GM18907 (cell line): ENCODE data around the gene TTC23.

Source experiments
- ATAC-seq: cut with Tn5 transposase; IDR thresholded peaks from one replicate; pipeline ENCODE4 v1.9.1; 2021; ENCODE audit warnings: mild to moderate bottlenecking, moderate library complexity; ENCODE audit not compliant: unreplicated experiment

The TTC23 gene

DNA sequence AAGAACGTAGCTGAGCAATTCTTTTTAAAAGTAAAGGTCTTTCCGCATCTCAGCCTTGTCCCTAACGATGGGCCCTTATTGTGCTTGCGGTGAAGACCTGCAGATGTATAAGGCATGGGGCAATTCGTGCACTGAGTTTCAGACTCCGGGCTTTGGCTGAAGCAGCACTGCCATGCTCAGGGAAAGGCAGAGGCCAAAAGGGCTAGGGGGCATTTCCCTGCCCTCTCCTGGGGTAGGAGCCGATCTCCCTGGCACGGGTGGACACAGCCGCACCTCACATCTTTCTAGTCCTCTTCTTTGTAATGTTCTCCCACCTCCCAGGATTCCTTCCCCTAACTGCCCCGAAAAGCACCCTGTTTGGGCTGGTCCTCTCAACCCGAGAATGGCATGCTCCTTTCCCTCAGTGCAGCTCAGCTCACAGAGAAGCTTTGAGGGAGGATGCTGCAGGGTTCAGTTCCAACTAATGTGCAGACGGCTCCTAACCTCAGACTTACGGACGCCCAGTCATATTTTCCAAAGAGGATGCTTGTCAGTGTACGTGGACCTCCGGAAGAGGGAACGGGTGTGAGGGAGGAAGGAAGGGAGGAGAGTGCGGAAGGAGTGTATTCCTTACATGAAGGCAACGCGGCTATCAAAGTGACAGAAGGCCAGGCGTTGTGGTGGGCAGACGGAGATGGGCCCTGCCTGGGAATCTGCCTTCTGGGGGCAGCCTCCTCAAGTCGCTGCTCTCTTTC, 83.3 kb downstream of the TTC23 start:
- ATAC-seq, result no peak

DNA sequence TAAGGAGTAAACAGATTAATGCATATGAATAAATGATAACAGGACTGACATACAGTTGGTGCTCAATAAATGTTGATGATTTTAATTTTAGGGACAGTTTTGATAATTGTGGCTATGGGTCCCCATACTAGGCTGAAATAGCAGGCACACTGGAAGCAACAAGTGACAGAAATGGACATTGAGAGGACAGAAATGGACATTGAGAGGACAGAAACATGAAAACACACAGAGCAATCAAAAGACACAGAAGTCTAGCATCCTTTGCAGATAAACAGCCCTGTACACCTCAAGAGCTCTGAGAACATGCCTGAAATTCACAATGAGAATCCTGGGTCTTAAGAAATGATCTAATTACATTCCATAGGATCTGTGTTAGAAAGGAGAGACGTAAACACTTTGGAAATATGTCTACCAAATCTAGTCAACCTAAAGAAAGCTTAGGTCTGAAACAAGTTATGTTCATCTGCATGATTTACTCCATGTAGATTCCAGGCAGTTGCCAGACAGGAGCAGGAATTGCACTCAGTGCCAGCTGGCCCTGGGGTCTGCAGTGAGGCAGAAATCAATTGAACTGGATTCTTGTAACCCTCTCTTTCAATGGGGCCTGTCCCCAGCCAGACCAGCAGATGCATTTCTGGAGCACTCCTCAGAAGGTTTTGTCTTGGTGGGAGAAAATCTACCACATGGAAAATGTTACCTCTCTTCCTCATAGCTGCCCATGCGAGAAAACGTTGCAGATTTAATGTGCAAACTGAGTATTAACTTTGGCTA, 84.2 kb downstream of the TTC23 start:
- no peak for ATAC-seq

DNA sequence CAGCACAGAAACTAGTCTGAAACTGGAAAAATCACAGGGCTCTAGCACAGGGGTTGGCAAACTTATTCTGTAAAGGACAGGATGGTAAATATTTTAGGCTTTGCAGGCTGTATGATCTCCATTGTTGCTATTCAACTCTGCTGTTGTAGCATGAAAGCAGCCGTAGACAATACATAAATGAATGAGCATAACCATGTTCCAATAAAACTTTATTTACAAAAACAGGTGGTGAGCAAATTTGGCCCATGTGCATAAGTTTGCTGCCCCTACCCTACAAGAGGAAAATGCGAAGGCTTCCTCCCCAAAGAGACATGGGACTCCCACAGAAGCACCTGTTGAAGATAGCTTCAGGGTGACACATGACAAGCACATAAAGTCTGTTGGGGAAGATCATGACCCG, 85.3 kb downstream of the TTC23 start:
- no peak for ATAC-seq

DNA sequence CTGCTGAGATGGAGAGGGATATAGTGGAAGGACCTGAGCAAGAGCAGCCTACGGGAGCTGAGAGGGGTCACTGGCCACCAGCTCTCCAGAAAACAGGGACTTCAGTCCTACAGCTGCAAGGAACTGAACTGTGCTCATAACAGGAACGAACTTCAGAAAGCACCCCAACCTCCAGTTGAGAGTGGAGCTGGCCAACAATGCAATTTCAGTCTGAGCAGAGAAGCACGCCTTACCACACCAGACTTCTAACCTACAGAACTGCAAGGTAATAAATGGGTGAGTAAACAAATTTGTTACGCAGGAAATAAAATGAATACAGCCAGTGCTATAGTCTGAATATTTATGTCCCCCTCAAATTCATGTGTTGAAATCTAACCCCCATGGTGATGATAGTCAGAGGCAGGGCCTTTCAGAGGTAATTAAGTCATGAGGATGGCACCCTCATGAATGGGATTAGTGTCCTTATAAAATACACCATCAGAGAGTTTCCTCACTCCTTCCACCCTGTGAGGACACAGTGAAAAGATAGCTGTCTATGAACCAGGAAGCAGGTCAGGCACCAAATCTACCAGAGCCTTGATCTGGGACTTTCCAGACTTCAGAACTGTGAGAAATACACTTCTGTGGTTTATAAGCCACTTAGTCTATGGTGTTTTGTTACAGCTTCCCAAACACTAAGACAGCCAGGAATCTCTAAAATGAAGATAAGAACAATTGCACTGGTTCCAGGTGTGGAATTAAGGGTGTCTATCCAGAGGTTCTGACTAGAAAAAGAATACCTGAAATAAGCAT, 85.9 kb downstream of the TTC23 start:
- no peak for ATAC-seq

DNA sequence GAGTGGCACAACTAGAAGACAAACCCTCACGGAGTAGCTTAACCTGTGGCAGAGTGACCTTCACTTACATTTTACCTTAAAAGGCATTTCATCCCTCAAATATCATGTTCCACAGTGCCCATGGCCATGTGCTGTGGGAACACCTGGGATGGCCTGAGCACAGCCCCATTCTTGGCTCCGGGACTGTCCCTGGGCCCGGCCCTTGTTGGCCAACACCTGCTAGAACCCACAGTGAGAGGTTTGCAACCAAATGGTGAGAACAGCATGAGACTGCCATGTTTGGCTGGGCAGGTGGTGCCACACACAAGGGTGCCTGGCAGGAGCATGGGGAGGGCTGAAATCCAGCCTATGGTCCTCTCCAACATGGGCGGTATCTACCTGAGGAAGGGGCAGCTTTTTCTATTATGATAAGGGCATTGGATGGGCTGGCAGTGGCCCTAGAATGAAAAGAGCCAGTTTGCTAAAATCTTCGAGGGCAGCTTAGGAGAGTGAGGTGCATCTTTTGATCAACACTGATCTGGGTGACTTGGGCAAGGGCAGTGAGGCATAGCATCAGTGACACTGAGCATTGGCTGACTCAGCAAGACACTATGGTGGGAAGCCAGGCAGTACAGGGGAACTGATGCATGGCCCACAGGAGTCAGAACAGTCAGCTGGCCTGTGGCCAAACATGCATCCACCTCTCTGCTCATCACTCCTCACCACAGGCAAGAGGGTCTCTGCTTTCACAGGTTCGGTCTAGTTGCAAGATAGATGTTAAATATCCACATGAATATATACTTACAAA, 90.6 kb downstream of the TTC23 start:
- ATAC-seq, result no peak

DNA sequence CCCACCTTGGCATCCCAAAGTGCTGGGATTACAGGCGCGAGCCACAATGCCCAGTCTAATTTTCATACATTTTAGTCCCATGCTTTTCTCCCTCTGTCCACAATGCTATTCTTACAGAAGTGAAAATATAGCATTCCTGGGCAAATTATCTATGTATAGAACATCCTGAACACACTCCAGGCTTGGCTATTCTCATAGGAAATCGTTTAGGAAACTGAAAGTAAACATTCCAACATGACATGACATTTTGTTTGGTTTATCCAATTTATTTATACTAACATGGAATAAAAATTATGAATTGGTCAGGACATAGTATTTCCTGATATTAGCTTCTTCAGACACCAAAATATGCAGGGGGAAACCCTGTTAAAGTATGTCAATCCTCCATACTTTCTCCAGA, 91.9 kb downstream of the TTC23 start:
- ATAC-seq, result no peak

DNA sequence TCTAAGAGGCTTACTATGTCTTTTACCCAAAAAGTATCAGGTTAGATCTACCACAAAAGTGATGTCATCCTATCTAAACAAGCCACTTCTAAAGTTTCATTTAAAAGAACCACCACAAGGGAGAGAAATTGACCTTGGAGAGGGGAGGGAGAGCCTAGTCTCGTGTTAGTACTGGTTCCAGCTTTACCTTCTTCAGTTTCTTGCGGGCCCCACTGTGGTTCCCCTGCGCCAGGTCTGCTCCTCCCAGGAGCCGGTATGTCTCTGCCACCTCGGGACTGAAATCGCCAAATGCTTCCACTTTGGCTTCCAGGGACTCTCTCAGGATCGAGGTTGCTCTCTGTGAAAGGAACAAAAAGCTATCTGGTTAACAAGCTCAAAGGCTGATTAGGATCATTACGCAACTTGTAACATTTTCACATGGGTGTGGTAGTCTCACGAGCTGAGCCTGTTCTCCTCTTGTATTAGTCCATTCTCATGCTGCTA, 93.4 kb downstream of the TTC23 start:
- ATAC-seq, result no peak

DNA sequence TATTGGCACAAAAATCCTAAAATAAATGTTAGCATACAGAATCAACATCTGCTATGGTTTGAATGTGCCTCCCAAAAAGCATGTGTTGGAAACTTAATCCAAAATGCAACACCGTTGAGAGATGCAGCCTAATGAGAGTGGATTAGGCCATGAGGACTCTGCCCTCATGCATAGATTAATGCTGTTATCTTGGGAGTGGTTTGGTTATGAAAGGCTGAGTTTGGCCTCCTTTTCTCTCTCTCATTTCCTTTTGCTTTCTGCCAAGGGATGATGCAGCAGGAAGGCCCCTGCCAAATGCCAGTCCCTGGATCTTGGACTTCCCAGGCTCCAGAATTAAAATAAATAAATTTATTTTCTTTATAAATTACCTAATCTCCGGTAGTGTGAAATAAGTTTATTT, 95.1 kb downstream of the TTC23 start:
- ATAC-seq, result no peak

DNA sequence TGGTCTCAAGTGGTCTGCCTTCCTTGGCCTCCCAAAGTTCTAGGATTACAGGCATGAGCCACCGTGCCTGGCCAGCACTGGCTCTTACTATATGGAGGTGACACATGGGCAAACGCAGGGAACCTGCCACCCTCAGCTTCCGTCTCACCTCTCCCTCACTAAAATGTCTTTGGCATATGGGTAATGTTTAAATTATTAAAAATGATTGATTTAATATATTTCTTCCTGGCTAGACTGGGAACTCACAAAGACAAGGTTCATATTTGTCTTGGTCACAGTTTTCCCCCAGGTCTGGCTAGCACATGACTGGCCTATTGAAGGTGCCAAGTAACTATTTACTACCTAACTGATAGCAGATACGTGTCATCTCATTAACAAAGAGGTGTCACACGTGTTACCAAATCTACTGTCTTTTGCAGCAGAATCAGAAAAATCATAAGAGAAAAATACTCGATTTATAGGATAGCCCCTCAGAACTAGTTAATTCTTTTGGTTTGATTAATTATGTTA, 96.3 kb downstream of the TTC23 start:
- no peak for ATAC-seq

DNA sequence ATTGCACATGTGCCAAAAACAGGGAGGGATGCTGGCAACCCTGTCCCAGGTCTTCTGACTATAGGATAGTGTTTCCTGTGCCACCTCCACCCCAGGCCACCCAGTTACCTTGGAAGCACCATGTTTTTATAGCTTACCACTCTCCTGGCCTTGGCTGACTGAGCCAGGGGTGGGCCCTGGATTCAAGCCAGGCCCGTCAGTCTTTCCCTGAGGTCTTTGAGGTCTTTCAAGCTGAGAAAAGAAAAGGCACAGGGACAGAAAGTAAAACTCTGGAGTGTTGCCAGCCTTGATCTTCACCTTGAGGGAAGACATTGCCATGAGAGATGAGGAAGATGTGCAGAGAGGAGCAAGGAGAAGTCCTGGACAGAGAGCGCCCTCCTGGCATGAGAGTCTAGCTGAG, 98.2 kb downstream of the TTC23 start:
- no peak for ATAC-seq

DNA sequence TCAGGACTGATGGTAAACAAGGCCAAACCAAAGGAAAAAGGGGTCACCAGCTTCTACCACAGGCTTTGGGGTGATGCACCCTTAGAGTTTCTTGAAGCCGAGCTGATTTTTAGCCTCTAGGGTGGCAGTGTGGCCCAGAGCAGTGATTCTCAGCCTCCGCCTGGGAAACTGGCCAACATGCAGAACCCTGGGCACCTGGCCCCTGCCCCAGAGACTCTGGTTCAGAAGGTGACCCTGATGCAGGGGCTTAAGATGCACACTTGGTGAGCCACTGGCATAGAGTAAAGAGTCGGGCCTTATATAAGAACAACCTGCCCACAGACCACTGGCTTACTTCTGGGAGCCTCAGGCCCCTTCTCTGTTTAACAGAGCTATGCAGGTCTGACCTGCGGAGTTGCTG, 100.0 kb downstream of the TTC23 start:
- ATAC-seq, result no peak

DNA sequence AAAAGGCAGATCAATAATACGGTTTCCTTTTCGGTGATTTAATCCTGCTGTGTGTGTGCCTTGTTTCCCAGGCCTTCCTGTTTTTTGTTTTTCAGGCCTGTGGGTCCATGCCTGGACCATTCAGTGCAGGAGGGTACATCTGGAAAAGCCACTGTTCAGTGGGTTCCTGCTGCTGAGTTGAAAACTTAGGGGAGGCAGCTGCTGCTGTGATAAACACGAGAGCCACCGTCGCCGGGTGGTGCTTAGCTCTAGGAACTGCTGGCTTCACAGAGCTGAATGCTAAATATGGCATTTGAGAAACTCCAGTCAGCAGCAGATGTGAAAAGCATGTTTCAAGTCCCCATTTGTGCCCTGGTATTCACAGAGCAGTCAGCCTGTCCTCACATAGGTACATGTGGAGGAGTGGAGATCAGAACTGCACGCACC, 100.5 kb downstream of the TTC23 start:
- ATAC-seq, result no peak

DNA sequence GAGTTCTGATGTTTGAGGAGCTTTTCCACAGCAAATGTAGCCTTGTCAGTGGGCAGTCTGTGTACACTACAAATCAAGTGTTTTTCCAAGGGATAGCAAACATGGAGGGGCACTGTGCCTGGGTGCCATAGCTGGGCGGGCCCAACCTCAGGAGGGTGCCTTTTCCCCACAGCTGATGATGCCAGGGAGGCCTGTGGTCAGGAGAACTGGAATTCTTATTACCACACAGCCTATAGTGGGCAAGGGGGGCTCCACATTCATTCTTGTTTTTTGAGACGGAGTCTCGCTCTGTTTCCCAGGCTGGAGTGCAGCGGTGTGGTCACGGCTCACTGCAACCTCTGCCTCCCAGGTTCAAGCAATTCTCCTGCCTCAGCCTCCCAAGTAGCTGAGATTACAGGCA, 102.7 kb downstream of the TTC23 start:
- ATAC-seq, result no peak

DNA sequence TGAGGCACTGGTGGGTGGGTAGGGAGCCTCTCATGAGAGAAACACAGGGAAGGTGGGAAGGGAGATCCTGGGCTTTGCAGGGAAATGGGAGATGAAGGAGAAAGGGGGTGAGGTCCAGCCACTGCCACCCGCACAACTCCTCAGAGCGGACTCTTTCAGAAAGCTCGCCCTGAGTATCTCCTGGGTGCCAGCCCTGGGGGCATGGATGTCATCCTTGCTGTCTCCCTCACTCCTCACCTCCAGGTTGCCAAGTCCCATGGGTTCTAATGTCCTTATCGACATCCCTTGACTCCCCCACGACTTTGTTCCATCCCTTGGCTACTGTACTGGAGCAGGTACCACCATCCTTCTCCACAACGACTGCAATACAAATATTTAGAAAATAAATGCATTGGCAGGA, 103.6 kb downstream of the TTC23 start:
- ATAC-seq, result no peak

DNA sequence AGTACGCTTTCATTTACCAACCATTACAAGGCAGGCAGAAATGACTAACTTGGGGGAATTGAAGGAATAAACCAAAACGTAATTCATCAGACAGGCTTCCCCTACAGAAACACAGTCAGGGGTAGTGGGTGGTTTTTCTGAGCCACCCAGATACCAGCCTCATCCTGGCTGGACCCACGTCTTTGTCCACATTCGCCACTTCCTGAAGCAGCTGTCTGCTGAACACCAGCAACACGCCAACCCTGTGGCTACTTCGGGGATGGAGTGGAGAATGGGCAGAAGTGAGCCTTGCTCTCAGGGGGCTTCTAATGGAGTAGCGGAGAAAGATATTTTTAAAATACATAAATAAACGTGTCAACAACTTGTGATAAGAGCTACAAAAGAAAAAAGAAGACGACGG, 104.4 kb downstream of the TTC23 start:
- ATAC-seq, result no peak

DNA sequence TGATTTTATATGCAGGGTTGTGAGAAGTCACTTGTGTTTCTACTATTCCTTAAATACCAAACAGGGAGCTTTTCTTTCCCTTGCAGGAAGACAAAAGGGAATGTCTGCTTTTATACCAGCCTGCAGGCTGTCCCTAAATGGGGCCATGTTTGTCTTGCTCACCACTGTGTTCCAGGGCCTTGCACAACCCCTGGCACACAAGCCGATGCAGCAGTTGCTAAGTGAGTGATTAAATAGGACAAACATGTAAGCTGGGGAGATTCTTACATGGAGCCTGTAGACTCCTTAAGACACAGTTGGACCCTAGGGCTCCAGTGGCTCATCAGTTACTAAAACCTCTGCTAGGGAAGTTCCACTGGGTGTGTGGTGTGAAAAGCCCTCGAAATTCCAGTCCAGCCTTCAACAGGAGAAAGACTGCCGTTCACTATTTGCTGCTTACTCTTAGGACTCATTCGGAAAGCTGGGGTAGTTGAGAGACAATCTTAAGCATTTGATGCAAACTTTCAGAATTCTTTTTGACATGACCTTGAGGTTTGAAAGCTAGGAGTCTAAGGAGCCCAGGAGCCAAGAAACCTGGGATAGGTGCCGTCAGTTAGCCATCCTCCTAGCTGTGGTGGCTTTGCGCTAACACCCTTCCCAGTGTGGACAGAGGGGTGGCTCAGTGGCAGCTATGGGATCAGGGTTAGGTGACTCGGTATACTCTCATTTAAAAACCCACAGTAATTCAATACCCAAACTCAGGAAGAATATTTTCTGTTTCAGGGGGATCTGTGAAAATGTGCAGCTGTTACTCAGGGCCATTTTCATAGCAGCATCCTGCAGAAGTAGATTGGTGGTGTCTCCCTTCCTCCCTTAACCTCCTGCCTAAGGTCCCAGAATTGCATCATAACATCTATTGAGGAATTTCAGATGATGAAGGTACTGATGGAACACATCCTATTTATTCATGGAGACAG, 105.4 kb downstream of the TTC23 start:
- no peak for ATAC-seq

DNA sequence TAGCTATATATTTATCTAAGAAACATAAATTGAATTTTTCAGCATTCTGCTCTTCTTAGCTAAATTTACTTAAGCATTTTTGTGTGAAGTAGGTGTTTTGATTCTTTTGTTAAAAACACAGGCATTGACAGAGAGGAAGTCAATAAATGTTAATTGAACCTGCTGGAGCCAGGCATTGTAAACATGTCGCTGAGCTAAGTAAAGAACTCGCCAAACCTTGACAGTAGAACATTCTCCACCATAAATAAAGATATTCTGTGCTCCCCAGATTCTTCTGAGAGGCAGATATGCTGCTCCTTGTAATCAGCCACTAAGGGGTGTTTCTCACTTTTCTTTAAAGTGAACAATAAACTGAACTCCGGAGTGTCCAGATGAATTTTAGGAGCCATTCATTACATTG, 106.1 kb downstream of the TTC23 start:
- no peak for ATAC-seq

DNA sequence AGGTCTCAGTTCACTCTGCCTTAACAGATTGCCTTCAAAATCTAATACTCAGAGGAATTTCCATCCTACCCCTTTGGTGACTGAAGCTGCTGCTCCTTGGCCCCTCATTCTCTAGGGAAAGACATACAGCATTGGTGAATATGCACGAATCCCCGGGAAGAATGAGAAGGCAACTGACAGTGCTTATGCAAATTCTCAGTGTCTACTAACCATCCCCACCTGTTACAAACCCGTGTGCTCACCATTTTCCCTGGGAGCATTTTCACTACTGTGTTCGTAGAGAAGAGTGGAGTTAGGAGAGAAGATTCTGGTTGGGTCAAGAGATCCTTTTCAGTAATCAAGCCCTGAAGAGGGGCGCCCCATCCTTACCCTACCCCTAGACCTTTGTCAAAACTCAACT, 106.8 kb downstream of the TTC23 start:
- ATAC-seq, result no peak

DNA sequence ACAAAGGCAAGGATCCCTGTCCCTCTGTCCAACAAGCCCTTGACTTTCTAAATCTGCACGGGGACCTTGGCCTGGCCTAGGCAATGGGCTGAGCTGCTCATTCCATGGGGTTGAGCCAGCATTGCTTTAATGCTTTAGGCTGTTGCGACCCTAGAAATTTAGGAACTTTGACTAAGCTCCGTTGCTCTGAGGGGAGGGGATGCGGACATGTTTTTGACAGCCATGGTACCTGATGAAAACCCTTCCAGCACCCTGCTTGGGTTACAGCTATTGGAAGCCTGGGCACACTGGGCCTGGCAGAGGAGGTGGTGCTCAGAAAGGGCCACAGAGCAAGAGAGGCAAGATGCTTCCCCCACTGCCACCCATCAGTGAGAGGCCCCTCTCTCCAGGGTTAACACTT, 107.4 kb downstream of the TTC23 start:
- ATAC-seq, result no peak

DNA sequence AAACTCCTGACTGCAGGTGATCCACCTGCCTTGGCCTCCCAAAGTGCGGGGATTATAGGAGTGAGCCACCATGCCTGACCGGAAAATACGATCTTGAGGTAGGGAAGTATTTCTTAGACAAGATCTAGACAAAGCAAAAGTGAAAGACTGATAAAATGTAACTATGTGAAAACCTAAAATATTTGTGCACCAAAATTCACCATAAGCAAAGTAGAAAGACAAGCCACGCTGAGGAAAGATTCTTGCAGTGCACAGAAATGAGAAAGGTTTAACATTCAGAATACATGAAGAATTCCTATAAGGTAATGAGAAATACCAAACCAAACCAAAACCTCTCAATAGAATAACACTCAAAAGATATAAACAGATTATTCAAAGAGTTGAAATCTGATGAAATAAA, 108.8 kb downstream of the TTC23 start:
- no peak for ATAC-seq
